NCI-H2107 treated with DMSO at 0.1 percent for 48 hours (cell line): Measurements from ENCODE around the gene GTPBP10.

Experiments used
- DNase-seq: peaks from one replicate; lab custom pipeline; 2025; ENCODE audit not compliant: unreplicated experiment; lab: John Stamatoyannopoulos, UW

GTPBP10 gene

GRCh38 chr7:90351987-90352386 lies 5.5 kb downstream of the GTPBP10 start:
- no peak for DNase-seq

GRCh38 chr7:90383422-90383821 lies 36.9 kb downstream of the GTPBP10 start:
- DNase-seq = no peak

GRCh38 chr7:90383861-90384260 lies 37.3 kb downstream of the GTPBP10 start:
- DNase-seq = no peak

GRCh38 chr7:90384433-90384832 lies 37.9 kb downstream of the GTPBP10 start:
- DNase-seq = no peak

- no peak for DNase-seq
Observed at GRCh38 chr7:90387470-90388240, 41.1 kb downstream of the GTPBP10 start.

- DNase-seq = no peak
Observed at GRCh38 chr7:90390926-90391325, 44.4 kb downstream of the GTPBP10 start.

- no peak for DNase-seq
Observed at GRCh38 chr7:90391488-90391887, 45.0 kb downstream of the GTPBP10 start.

- DNase-seq = no peak
Observed at GRCh38 chr7:90396420-90396819, 49.9 kb downstream of the GTPBP10 start.

GRCh38 chr7:90401989-90402388 lies 55.5 kb downstream of the GTPBP10 start:
- peak; percentile 80 for DNase-seq

GRCh38 chr7:90402785-90403173 lies 56.3 kb downstream of the GTPBP10 start:
- DNase-seq = no peak

- peak; percentile 92 for DNase-seq
Observed at GRCh38 chr7:90403174-90404113, 56.9 kb downstream of the GTPBP10 start, which contains the start of gene CLDN12. TSS of gene CLDN12 (plus strand) at chr7:90403461. CDS start at chr7:90412677, 9,216 bp downstream.

GRCh38 chr7:90404777-90405176 lies 58.3 kb downstream of the GTPBP10 start:
- DNase-seq = no peak

GRCh38 chr7:90407484-90407821 lies 60.9 kb downstream of the GTPBP10 start:
- no peak for DNase-seq

GRCh38 chr7:90408142-90408541 lies 61.6 kb downstream of the GTPBP10 start:
- DNase-seq = no peak

GRCh38 chr7:90409667-90410066 lies 63.2 kb downstream of the GTPBP10 start:
- DNase-seq = no peak

GRCh38 chr7:90411510-90411909 lies 65.0 kb downstream of the GTPBP10 start:
- no peak for DNase-seq

- no peak for DNase-seq
Observed at GRCh38 chr7:90412458-90413184, 66.1 kb downstream of the GTPBP10 start.

- DNase-seq = no peak
Observed at GRCh38 chr7:90413185-90413528, 66.6 kb downstream of the GTPBP10 start.

GRCh38 chr7:90421651-90422050 lies 75.1 kb downstream of the GTPBP10 start:
- no peak for DNase-seq

GRCh38 chr7:90424720-90425119 lies 78.2 kb downstream of the GTPBP10 start:
- no peak for DNase-seq

GRCh38 chr7:90425376-90425775 lies 78.9 kb downstream of the GTPBP10 start:
- no peak for DNase-seq
